22Rv1 (cell line): ENCODE measurements around the gene CUX1.

Source experiments
- CTCF ChIP-seq: fragments of 450-650 bp; IDR thresholded peaks from 2 replicates; pipeline ENCODE4 v1.5.1; 2017; ENCODE audit warnings: mild to moderate bottlenecking
- ZFX ChIP-seq: fragments of 450-650 bp; IDR thresholded peaks from 2 replicates; pipeline ENCODE4 v1.6.1; 2017; ENCODE audit warnings: antibody characterized with exemption, borderline replicate concordance

- TF ChIP-seq CTCF (no peak), ZFX (no peak)
These were observed 157.0 kb downstream of the CUX1 start for GRCh38 chr7:101974393-101974792.
